SKM-1 (cell line): ENCODE measurements around the gene SMG1.
A peak's percentile ranks its signal among the peaks of the same experiment; 100 is the strongest.
"Not testable (repeated sequence)": the region's sequence is repeated elsewhere in the genome, so short reads cannot be mapped to it uniquely, and the experiment has no call there.

ENCODE experiments used
- DNase-seq: peaks from one replicate; lab custom pipeline; 2025; ENCODE audit not compliant: unreplicated experiment; lab: John Stamatoyannopoulos, UW

Gene SMG1

DNA sequence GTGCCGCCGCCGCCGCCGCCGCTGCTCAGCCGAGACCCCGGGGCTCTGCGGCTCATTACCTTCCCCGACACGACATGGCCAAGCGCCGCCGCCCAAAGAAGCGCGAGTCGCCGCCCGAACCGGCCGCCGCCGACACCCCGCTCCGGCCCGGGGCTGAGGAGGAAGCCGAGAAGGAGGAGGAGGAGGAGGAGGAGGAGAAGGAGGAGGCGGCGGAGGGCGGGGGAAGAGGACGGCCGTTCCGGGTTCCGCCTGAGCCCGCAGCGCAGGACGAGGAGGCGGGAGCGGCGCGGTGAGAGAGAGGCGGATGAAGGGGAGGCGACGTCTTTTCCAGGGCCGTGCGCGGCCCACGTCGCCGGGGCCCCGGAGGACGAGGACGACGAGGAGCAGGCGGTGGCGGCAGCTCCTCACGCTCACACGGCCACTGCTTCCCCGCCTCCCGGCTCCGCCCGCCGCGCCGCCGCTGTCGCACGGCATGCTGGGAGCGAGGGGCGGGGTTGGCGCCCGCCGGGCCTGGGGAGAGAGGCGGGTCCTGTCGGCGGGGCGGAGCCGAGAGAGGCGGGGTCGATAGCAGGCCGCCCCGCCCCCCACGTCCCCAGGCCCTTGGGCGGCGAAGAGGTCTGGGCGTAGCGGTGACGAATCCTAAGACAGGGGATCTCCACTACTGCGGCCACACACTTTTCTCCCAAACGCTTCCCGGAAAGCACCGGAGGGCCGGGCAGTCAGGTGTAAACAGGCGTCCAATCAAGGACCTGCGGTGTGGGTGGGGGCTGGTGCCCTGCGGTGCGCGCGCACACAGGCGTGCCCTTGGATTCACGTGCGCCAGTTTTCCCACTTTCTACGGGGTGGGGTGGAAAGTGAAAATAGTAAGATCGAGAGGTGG is at the start of gene SMG1:
Gene SMG1 (minus strand): TSS at position 423 of the 880 bp plus-strand sequence. CDS start 367 bp downstream, at position 56.
- peak; percentile 52 for DNase-seq

DNA sequence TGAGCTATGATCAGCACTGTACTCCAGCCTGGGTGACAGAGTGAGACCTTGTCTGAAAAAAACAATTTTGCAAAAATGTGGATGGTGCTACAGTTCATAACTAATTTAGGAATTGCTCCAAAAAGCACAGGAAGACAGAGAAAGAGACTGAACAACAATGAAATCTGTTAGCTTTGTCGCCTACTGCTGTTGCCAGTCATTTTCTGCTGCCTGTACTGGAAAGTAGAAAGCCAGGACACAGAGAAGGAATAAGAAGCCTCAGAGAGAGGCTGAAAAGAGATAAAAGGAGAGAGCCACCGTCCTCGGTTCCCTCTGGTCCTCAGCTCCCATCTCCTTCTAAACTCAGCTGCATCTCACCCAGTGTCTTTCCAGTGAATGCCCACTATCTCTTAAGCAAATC is 48.9 kb upstream of the SMG1 start:
- no peak for DNase-seq

DNA sequence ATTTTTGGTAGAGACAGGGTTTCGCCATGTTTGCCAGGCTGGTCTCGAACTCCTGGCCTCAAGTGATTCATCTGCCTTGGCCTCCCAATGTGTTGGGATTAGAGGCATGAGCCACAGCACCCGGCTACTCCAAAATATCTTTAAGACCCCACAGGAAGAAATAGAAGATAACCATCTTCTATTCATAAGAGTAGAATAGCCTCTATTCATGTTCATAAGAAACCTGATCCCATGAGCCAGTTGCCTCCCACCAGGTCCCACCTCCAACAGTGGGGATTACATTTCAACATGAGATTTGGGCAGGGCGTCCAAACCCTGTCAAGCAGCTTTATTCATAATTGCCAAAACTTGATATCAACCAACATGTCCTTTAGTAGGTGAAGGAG is 43.6 kb upstream of the SMG1 start:
- no peak for DNase-seq

DNA sequence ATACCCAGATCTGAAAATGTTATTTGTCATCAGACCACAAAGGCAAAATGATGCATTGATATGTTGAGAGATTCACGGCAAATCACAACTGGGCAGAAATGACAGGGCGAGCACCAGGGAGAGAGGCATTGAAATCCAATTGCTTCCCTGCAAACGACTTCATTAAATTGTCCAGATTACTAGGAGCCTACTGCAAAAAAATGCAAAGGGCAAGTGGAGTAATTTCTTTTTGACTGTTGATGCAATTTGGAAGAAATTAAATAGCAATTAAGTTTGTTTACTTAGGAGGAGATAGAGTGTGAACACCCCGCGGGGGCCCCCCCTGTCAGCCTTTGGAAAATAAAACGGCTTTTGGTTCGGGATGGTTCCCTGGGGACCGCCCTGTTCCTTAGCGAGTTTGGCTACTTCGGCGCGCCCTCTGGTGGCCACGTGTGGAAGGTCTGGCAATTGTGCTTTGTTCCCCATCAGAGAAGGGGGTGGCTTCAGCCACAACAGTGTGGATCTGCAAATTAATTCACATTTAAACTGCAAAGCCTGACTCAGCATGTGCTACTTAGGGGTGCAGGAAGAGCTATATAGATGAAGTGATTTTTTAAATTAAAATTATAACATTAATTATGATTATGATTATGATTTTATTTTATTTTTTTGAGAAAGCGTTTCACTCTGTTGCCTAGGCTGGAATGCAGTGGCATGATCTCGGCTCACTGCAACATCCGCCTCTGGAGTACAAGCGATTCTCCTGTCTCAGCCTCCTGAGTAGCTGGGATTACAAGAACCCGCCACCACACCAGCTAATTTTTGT is 43.0 kb upstream of the SMG1 start:
- DNase-seq: peak; percentile 42

DNA sequence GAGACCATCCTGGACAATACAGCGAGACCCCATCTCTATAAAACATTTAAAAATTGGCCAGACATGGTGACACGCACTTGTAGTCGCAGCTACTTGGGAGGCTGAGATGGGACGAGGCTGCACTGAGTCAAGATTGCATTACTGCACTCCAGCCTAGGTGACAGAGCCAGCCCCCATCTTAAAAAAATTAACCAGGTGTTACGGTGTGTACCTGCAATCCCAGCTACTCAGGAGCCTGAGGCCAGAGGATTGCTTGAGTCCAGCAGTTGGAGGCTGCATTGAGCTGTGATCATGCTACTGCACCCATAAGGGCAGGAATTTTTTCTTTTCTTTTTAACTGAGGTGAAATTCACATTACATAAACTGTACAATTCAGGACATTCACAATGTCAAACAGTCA is 40.6 kb upstream of the SMG1 start:
- no peak for DNase-seq

DNA sequence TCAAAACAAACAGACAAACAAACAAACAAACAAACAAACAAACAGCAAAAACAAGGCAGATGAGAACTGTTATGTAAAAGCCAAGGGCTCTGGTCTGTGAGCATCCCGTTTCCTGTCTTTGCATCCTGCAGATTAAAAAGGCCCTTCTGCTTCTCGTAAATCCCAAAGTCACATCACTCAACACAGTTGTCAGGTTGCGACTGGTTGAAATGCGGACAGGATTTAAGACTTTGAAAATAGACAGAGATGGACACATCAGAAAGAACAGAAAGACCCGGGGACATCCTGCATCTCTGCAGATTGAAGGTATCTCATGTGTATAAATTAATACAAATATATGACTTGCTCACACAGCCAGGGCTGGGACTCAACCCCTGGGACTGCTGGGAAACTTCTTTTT is 39.3 kb upstream of the SMG1 start:
- no peak for DNase-seq

DNA sequence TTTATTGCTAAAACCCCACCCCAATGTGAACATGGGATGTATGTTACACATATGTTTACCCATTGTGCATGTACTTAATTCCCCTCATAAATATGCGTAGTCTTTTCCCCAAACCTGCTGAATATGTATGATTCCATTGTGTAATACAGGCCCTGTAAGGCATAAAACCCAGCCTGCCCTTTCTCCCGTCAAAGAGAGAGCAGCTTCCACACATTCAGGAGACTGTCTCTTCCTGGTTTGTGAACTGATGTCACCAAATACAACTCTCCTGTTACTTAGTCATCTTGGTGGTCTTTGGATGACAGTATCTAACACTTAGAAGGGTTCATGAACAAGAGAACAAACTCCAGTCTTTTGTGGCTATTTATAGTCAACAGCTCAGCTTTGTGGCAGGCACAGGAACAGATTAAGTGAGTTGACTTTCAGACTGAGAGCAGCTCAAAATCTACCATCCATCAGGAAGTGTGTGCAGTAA is 32.9 kb upstream of the SMG1 start:
- no peak for DNase-seq

DNA sequence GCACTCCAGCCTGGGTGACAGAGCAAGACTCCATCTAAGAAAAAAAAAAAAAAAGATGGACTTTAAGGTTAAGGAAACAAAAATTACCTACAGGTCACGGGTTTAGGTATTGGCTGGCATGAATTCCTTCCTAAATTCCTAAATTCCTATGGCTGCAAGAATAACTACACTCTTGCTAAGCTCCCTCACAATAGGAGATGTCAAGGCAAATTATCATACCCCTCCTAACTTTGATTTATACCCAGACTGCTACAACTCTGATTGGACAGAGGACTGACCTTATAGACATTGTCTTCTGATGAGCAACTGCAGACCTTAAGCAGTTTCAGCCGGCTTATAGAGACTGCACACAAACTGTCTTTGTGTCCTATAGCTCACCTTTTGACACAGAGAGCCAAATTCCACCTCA is 32.4 kb upstream of the SMG1 start:
- DNase-seq: no peak

DNA sequence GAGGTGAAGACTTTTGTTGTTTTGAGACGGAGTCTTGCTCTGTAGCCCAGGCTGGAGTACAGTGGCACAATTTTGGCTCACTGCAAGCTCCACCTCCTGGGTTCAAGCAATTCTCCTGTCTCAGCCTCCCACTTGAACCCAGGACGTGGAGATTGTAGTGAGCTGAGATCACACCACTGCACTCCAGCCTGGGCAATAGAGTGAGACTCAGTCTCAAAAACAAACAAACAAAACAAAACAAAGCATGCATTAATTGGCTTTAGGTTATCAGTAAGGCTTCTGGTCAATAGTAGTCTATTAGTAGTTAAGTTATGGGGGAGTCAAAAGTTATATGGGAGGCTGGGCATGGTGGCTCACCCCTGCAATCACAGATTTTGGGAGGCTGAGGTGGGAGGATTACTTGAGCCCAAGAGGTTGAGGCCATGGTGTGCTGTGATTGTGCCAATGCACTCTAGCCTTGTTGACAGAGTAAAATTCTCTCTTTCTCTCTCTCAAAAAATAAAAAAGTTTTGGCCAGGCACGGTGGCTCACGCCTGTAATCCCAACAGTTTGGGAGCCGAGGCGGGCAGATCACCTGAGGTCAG is 30.5 kb upstream of the SMG1 start:
- DNase-seq: not testable (repeated sequence)

DNA sequence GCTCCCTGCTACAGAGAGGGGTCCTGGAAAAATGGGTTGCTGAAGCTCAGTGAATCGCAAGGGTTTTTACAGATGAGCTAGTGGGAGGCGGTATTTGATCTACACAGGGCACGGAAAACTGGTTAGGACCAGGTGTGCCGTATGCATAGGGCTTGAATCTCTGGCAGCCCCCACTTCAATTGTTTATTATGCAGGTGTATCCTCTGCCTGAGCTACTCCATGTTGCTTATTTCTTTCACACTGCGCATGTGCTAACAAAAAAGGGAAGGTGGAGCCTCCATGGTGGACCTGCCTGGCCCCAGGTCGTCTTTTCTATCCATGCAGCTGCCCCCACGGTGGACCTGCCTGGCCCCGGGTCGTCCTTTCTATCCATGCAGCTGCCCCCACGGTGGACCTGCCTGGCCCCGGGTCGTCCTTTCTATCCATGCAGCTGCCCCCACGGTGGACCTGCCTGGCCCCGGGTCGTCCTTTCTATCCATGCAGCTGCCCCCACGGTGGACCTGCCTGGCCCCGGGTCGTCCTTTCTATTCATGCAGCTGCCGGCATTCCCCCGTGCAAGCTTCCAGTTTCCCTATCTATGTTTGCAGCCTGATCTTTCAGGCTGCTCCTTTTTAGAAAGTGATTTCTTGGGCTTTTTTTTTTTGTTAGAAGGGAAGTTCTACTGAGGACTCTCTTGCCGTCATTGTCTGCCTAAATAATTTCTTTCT is 29.8 kb upstream of the SMG1 start:
- not testable (repeated sequence) for DNase-seq

DNA sequence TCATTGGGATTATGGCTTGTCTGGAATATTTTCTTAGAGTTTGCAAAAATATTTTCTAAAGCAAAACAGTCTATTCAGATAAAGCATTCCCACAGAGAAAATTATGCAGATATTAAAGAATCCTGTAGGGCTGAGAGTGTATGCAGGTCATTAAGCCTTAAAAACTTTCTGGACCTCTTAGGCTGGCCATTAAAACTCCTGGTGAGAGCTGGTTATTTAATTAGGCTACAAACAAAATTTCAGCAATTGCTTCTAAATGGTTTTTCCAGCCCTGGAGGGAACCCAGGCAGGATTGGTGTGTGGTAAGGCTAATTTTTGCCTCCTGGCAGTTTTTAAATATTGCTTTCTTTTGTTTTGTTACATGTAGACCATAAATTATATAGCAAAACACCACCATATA is 27.3 kb upstream of the SMG1 start:
- DNase-seq: no peak

DNA sequence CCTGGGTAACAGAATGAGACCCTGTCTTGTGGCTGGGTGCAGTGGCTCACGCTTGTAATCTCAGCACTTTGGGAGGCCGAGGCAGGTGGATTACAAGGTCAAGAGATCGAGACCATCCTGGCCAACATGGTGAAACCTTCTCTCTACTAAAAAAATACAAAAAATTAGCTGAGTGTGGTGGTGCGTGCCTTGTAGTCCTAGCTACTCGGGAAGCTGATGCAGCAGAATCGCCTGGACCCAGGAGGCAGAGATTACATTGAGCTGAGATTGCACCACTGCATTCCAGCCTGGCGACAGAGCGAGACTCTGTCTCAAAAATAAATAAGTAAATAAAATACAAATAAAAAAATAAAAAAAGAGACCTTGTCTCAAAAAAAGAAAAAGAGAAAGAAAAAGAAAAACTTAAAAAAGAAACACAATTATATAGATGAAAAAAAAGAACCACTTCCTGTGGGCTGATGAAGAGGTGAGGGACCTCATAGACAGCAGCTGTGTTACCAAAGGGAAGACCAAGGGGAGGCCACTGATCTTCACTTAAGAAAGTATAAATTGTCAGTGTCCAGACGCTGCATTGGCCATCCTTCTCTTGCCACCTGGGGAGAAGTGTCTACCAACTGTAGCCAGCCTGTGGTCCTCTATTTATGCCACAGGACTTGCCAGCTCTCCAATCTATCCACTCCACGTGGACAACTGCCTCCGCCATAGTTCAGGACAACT is 24.4 kb upstream of the SMG1 start:
- no peak for DNase-seq

DNA sequence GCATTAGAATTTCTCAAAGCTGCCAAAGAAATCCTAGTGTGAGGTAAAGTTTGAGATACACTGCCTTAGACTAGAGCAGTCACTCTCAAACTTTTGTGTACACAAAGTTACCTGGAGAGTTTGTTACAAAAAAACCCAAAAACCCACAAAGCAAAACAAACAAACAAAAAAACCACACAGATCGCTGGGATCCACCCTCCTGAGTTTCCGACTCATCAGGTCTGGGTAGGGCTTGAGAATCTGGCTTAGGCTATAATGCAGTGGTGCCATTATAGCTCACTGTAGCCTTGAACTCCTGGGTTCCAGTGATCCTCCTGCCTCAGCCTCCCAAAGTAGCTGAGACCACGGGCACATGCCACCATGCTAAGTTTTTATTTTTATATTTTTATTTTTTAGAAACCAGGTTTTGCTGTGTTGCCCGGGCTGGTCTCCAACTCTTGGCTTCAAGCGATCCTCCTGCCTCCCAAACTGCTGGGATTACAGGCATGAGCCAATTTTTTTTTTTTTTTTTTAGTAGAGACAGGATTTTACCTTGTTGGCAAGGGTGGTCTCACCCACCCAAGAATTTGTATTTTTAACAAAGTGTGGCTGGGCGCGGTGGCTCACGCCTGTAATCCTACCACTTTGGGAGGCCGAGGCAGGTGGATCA is 22.3 kb upstream of the SMG1 start:
- DNase-seq: no peak

DNA sequence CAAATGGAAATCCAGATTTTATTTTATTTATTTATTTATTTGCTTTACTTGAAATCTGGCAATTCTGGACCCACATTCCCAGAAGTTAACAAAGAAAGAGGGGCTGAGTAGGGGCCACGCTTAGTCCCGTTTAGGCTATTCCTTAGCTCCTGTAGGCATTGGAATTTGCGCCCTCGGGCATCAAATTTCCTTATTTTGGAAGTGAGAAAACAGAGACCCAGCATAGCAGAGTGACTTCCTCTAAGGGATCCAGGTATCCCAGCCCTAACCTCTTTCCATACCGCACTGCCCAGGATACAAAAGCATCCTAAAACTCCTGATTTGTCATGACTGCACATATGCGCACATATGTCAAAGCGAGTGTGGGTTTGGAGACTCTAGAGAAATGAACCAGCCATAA is 19.0 kb upstream of the SMG1 start:
- DNase-seq: no peak

DNA sequence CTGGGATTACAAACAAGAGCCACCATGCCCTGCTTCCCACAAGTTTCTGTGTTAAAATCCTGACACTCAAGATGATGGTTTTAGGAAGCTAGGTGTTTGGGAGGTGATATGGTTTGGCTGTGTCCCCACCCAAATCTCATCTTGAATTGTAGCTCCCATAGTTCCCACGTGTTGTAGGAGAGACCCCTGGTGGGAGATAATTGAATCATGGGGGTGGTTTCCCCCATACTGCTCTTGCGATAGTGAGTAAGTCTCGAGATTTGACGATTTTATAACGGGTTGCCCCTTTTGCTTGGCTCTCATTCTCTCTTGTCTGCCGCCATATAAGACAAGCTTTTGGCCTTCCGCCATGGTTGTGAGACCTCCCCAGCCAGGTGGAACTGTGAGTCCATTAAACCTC is 17.2 kb upstream of the SMG1 start:
- DNase-seq: no peak

DNA sequence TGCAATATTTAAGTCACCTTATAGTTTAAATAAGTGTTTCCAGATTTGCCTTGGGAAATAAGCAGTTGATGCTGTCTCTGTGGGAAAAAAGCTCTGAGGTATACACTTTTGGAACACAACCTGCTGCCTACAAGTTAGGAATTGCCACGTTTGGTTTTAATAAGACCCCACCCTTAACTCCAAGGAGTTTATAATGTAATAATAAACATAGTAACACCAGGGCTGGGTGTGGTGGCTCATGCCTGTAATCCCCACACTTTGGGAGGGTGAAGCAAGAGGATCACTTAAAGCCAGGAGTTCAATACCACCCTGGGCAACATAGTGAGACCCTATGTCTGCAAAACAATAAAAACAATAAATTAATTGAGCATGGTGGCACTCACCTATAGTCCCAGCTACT is 15.9 kb upstream of the SMG1 start:
- no peak for DNase-seq

DNA sequence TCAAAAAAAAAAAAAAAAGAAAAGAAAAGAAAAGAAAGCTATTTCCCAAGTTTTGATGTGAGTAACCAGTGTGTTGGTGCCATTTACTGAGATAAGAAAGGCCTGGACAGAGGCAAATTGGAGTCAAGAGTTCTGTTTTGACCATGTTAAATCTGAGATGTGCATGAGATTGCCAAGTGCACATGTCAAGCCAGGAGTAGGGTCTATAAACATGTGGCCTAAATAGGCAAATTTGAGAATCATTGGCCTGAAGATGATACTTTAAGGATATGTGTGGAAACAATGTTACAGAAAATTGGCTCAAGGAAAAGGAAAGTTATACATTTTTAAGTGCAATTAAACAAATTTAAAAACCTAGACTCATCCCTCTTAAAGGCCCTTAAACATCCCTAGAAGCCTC is 15.3 kb upstream of the SMG1 start:
- DNase-seq: no peak

DNA sequence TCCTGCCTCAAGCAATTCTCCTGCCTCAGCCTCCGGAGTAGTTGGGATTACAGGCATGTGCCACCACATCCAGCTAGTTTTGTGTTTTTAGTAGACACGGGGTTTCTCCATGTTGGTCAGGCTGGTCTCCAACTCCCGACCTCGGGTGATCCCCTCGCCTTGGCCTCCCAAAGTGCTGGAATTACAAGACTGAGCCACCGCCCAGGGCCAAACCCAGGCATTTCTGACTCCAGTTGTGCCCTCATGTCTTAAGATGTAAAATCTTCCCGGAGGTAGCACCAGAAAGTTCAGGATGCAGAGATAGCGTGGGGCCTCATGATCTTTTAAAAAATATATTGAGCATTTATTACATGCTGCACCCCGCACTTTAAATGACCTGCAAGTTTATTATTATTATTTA is 12.8 kb upstream of the SMG1 start:
- no peak for DNase-seq

DNA sequence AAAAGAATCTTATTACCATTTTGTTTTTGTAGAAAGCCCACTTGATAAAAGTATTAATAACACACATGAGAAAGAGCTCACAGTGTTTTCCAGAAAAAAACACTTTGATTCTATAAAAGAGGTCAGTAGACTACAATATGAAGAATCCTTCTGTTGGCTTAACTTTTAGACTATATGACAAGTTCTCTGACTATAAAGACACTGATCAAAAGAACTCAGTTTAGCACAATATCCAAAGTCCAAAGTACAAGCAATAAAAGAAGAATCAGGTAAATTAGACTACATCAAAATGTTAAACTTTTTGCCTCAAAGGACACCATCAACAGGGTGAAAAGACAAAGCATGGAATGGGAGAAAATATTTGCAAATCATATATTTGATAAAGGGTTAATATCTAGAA is 11.2 kb upstream of the SMG1 start:
- no peak for DNase-seq

DNA sequence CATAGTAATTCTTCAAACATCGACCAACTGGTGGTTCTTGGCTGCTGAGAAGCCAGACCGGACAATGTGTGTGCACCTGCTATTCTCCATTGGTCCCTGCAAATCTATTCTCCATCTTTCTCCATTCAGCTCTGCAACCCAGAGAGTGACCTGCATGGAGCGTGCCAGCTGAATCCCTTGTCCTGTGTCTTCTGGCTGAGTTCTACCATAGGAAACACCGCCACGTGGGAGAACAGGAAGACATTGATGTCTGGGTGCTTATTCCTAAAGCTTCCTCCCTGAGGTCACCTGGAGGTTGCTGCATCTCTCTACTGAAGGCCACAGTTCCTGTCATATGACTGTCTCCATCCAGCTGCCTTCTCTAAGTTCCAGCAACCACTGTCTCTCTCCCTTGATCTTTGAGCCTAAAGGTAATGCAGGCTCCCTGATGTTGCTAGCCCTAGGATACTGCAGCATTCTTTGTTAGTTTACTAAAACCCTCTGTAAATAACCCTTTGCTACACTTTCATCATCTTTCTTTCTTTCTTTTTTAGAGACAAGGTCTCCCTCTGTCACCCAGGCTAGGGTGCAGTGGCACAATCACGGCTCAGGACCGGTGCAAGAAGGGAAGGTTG is 10.6 kb upstream of the SMG1 start:
- no peak for DNase-seq
